ENCODE data around the gene SPATC1L. TPM values are rescaled to one million over a fixed set of nuclear protein-coding genes. Genes with fewer than 3 reads are reported as not detected.

Gene SPATC1L
- total and polyA plus RNA-seq, 2 of the 8 experiments (the other 6 are each of a cell fraction or from before 2014, with no cell fraction given), result 24.9 to 50.0 TPM

DNA sequence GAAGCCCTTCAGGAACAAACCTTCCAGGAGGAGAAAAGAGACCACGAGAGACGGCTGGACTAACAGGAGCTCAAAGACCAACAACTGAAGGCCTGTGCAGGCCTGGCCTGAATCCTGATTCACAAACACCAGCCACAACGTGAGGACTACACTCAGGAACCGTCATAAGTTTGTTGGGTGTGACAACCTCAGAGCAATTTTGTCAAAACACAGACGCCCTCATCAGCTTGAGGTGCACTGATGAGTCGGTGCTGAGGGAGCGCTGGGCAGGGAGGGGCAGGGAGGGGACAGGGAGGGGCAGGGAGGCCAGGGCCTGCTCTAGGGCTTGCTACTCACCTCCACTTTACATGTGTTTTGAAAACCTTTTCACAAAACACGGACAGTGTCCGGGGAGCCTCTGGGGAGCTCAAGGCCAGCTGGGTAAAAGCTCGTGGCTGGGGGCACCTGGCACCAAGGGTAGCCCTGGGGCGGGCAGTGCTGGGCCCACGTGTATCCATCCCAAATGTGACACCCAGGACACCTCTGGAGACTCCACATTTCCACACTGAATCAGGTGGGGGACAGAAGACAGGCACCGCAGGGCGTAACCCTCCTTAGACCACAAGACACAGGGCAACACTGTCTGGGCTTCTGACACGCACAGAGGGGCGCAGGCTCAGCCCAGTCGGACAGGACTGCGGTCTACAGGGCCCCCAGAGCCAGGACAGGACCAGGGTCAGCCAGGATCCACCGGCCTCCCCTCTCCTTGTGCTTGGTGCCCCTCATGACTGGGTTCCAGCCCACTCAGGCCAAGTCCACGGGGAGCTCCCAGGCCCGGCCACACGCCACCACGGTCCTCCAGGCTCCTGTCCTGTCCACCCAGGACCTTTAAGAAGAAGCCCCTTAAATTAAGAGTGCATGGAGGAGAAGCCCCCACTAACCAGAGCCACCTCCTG is 27.8 kb upstream of the SPATC1L start (continued):
- TF ChIP-seq SAP30 (IDR thresholded peaks at IDR 0.05; ENCODE audit: insufficient read depth, insufficient replicate concordance, low read length) (no peak), TAF1 (IDR thresholded peaks at IDR 0.05; ENCODE audit: low read depth, low read length) (no peak), BCL11A (IDR thresholded peaks at IDR 0.05; ENCODE audit: low read depth in 2 of 2, low read length in 2 of 2) (no peak), CHD2 (IDR thresholded peaks at IDR 0.05; ENCODE audit: low read length) (no peak), JUN (IDR thresholded peaks at IDR 0.05; ENCODE audit: low read depth, low read length) (no peak), POLR2AphosphoS5 (IDR thresholded peaks at IDR 0.05; ENCODE audit: low read depth, low read length) (no peak), SUZ12 (IDR thresholded peaks at IDR 0.05; ENCODE audit: low read length) (no peak)
